B cell (primary cell): Measurements from ENCODE around the gene MCOLN3.

Experiments
- EZH2 ChIP-seq: IDR thresholded peaks from 2 replicates; pipeline ENCODE4 v1.6.1; 2012; ENCODE audit warnings: borderline replicate concordance, low read depth, mild to moderate bottlenecking, moderate library complexity, low read length; ENCODE audit not compliant: insufficient read depth, poor library complexity, severe bottlenecking
- TF ChIP-seq, protein P1 (sequence below): fragments of 200-600 bp; IDR thresholded peaks from one replicate; pipeline ENCODE4 v1.8.0; 2022; ENCODE audit warnings: antibody characterized with exemption, mild to moderate bottlenecking

- TF ChIP-seq, protein P1, sequence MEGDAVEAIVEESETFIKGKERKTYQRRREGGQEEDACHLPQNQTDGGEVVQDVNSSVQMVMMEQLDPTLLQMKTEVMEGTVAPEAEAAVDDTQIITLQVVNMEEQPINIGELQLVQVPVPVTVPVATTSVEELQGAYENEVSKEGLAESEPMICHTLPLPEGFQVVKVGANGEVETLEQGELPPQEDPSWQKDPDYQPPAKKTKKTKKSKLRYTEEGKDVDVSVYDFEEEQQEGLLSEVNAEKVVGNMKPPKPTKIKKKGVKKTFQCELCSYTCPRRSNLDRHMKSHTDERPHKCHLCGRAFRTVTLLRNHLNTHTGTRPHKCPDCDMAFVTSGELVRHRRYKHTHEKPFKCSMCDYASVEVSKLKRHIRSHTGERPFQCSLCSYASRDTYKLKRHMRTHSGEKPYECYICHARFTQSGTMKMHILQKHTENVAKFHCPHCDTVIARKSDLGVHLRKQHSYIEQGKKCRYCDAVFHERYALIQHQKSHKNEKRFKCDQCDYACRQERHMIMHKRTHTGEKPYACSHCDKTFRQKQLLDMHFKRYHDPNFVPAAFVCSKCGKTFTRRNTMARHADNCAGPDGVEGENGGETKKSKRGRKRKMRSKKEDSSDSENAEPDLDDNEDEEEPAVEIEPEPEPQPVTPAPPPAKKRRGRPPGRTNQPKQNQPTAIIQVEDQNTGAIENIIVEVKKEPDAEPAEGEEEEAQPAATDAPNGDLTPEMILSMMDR: no peak
- no peak for TF ChIP-seq EZH2
Observed at GRCh38 chr1:85030536-85030935, 17.8 kb downstream of the MCOLN3 start.
